Measurements from ENCODE around the gene ZNF273. TPM values are rescaled to one million over a fixed set of nuclear protein-coding genes. Genes with fewer than 3 reads are reported as not detected.

The ZNF273 gene
- polyA plus RNA-seq, 5 donors: 9.1 to 17.0 (median 14.3) TPM

DNA sequence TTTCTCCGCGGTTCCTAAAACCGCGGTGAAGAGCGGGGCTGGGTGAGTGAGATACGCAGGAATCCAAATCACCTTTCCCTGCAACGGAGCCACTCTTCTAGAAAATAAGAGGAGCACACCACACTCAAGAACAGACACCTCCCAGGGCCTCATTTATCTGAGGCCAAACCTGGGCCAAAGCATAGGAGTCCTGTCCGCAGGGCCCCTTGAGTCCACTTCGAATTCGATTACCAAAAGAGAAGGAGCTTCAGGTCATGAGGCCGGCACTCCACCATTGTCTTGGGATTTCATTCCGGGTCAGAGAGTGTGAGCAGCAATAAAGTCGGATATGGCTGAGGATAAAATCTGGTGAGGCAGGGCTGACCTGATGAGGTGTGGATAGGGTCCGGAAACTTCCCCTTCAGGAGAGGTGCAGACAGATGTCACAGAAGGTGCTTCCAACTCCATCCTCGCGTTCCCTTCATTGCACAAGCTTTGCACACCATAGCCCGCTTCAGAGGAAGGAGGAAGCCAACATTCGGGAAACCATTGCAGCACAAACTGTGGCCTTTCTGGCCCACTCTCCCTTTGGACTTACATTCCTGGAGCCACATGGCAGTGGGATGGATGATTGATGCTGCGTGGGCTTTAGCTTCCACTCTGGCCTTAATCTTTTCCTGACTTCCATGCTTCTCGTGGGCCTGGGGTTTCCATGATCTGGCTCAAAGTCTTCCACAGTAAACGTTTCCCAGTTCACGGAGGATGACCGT, 27.2 kb upstream of the ZNF273 start:
- DNase-seq: no peak

DNA sequence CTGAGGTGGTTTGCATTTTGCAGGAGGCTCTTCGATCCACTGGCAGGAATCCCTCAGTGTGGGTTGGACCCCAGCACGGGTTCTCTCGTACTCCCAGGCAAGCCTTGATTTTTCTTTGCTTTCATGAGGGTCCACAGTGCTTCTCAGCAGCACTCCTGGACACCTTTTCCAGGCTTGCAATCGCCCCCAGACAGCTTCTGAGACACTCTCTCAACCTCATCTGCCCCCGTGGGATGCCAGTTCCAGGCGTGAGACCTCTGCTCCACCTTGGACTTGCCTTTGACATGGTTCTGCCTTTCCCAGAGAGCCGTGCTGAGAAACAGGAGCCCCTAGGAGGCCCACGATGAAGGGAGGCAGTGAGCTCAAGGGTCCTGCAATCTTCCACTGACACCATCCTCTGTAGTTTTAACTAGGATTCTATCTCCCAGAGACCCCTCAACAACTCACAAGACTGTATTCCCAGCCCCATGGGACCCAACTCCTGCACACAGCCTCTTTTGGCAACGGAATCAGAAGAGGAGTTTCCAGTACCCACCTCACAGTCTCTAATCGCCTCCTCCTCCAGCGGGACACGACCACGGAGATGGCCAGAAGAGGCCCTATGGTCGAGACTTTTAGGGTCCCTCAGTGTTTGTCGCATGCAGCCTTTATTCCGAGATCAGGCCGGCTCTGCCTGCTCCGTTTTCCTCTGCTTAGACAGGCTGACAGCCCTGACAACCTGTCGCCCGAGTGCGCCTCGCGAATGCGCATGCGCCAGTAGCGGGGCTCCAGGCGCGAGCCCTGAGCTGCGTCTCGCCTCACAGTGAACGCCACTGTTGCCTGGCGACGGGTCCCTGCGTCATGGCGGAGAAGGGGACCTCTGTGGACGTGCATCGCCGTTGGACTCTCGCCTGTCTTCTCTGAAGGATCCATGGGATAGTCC, 26.0 kb upstream of the ZNF273 start:
- no peak for DNase-seq

DNA sequence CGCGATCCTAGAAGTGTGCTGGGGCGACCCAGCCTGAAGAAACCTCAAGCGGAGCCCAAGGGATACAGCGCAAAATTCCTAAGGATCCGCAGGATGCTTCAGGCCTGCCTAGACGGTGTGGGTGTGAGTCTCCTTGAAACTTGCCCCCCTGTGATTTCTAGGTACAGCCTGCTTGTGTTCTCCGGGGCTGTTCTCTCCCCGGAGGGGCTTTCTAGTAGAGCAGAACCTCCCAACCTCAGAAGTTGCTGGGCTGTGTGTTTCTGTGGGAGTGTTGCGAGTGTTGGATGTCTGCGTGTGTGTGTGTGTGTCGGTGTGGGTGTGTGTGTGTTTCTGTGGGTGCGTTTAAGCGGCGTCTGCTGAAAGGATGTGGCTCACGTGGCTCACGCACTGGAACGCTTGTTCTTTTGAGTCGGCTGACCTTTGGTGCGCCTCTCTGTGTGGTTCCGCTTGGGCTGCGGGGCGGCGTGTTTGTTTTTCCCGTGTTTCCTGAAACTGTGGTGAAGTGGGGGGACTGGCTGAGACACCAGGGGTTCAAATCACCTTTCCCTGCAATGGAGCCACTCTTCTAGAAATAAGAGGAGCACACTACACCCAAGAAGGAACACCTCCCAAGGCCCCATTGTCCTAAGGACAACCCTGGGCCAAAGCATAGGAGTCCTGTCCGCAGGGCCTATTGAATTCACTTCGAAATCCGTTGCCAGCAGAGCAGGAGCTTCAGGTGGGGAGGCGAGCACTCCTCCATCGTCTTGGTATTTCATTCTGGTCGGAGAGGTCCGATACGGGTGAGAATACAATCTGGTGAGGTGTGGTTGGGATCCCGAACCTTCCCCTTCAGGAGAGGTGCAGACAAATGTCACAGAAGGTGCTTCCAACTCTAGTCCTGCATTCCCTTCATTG, 25.1 kb upstream of the ZNF273 start:
- DNase-seq: no peak

DNA sequence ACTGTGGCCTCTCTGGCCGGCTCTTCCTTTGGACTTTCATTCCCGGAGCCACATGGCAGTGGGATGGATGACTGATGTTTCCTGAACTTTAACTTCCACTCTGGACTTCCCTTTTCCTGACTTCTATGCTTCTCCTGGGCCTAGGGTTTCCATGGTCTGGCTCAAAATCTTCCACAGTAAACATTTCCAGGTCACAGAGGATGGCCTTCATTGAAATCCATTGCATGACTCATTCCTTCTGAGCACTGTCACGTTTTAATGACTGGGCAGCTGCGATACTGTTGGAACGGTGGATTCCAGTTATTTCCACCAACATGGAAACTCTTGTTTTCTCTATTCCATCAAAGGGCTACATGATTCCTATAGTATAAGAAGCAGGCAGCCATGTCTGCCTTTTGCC, 24.4 kb upstream of the ZNF273 start:
- DNase-seq: no peak

DNA sequence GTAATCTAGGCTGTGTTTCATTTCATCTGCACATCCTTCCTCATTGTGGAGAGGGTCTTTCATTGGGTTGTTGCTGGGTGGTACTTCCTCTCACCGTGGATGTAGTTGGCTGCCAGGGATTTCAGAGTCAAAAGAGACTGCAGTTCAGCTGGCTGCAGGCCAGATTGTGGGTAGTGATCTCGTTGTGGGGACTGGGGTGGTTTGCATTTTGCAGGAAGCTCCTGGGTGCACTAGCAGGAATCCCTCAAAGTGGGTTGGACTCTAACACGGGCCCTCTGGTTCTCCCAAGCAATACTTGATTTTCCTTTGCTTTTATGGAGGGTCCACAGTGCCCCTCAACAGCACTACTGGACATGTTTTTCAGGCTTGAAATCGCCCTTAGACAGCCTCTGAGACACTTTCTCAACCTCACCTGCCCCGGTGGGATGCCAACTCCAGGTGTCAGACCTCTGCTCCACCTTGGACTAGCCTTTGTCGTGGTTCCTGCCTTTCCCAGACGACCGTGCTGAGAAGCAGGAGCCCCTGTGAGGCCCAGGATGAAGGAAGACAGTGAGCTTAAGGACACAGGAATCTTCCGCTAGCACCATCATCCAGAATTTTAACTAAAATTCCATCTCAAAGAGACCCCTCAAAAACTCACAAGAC, 23.9 kb upstream of the ZNF273 start:
- DNase-seq: no peak

DNA sequence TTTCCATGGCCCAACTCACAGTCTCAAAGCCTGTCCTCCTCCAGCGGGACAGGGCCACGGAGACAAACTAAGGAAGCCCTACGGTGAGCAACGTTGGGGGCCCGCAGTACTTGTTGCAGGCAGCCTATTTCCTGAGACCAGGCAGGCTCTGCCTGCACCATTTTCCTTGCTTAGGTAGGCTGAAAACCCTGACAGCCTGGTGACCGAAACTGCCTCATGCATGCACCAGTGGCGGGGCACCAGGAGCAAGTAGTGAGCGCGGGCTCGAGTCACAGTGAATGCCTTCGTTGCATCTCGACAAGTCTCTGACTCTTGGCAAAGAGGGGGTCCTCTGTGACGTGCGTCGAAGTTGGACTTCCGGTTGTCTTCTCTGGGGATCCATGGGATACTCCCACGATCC, 23.3 kb upstream of the ZNF273 start:
- no peak for DNase-seq

DNA sequence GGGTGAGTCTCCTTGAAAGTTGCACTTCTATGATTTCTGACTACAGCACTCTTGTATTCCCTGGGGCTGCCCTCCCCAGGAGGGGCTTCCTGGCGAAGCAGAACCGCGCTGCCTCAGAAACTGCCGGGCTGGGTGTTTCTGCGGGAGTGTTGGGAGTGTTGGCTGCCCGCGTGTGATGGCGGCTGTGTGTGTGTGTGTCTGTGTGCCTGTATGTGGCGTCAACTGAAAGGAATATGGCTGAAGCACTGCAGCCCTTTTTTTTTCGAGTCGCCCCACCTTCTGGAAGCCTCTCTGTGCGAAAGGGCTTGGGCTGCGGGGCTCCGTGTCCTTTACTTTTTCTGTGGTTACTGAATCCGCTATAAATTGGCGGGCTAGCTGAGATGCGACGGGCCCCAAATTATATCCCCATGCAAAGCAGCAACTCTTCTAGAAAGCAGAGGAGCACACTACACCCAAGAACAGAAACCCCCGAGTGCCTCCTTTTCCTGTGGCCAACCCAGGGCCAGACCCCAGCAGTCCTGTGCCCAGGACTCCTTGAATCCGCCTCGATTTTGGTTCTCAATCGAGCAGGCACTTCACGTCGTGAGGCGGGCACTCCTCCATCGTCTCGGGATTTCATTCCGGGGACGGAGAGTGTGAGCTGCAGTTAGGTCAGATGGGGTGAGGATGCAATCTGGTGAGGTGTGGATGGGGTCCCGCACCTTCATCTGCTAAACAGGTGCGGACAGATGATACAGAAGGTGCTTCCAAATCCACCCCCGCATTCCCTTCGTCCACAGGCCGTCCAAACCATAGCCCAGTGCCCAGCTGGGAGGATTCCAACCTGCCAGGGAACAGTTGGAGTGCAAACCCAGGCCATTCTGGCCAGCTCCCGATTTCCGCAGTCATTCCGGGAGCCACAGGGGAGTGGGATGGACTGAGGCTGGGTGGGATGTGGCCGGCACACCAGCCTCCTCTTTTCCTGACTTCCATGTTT, 22.5 kb upstream of the ZNF273 start:
- no peak for DNase-seq

DNA sequence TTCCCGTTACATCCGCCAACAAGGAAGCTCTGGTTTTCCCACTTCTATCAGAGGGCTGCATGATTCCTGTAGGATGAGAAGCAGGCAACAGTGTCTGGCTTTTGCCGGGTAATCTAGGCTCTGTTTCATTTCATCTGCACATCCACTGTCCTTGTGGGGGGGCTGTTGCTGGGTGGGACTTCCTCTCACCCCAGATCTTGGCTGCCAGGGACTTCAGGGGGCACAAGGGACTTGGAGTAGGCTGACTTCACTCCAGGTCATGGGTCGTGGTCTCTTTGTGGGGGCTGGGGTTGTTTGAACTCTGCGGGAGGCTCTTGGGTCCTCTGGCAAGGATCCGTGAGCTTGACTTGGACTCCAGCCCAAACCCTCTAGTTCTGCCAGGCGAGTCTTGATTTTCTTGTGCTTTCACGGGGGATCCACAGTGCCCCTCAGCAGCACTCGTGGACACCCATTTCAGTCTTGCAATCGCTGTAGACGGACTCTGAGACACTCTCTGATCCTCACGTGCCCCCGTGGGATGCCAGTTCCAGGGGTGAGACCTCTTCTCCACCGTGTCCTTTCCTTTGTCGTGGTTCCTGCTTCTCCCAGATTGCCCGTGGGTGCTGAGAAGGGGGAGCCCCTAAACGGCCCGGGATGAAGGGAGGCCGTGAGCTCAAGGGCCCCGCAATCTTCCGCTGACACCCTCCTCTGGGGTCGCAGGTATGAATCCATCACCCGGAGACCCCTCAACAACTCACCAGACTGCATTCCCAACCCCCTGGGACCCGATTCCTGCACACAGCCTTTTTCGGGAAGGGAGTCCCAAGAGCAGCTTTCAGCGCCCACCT, 21.4 kb upstream of the ZNF273 start:
- DNase-seq: no peak

DNA sequence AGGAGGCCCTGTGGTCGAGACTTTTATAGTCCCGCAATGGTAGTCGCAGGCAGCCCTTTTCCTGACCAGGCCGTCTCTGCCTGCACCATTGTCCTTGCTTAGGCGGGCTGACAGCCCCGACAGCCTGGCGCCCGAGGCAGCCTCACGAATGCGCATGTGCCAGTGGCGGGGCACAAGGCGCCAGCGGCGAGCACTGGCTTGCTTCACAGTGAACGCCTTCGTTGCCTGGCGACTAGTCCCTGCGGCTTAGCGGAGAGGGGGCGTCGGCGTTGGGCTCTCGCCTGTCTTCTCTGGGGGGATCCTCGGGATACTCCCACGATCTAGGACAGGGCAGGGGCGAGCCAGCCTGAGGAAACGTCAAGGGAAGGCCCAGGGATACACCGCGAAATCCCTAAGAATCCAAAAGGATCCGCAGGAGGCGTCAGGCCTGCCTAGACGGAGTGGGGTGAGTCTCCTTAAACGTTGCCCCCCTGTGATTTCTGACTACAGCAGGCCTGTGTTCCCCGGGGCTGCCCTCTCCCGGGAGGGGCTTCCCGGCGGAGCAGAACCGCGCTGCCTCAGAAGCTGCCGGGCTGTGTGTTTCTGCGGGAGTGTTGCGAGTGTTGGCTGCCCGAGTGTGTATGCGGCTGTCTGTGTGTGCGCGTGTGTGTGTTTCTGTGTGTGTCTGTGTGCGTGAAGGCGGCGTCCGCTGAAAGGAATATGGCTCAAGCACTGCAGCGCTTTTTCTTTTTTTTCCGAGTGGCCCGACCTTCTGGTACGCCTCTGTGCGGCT, 20.5 kb upstream of the ZNF273 start:
- DNase-seq: no peak

DNA sequence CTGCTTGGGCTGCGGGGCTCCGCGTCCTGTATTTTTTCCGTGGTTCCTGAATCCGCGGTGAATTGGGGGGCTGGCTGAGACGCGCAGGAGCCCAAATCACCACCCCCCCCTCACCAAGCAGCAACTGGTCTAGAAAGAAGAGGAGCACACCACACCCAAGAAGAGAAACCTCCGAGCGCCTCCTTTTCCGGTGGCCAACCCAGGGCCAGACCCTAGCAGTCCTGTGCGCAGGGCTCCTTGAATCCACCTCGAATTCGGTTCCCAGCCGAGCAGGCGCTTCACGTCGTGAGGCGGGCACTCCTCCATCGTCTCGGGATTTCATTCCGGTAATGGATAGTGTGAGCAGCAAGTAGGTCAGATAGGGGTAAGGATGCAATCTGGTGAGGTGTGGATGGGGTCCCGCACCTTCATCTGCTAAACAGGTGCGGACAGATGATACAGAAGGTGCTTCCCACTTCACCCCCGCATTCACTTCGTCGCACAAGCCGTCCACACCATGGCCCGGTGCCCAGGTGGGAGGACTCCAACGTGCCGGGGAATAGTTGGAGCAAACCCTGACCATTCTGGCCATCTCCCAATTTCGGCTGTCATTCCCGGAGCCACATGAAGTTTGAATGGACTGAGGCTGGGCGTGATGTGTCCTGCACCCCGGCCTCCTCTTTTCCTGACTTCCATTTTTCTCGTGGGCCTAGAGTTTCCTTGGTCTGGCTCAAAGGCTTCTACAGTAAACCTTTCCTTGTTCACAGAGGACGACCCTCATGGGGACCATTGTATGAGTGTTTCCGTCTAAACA, 19.8 kb upstream of the ZNF273 start:
- DNase-seq: no peak

DNA sequence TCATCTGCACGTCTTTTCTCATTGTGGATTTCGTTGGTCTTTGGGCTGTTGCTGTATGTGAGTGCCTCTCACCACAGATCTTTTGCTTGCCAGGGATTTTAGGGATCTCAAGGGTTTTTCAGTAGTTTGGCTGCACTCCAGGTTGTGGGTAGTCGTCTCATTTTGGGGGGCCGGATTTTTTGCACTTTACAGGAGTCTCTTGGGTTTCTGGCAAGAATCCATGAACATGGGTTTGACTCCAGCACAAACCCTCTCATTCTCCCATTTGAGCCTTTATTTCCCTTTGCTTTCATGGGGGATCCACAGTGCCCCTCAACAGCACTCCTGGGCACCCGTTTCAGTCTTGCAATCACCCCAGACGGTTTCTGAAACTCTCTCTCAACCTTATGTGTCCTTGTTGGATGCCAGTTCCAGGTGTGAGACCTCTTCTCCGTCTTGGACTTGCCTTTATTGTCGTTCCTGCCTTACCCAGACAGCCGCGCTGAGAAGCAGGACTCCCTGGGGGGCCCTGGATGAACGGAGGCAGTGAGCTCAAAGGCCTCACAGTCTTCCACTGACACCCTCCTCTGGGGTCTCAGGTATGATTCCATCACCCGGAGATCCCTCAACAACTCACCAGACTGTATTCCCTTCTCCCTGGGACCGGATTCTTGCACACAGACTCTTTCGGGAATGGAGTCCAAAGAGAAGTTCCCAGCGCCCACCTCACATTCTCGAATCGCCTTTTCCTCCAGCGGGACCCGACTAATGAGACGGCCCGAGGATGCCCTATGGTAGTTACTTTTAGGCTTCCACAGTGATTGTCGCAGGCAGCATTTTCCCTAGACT, 18.8 kb upstream of the ZNF273 start:
- DNase-seq: no peak

DNA sequence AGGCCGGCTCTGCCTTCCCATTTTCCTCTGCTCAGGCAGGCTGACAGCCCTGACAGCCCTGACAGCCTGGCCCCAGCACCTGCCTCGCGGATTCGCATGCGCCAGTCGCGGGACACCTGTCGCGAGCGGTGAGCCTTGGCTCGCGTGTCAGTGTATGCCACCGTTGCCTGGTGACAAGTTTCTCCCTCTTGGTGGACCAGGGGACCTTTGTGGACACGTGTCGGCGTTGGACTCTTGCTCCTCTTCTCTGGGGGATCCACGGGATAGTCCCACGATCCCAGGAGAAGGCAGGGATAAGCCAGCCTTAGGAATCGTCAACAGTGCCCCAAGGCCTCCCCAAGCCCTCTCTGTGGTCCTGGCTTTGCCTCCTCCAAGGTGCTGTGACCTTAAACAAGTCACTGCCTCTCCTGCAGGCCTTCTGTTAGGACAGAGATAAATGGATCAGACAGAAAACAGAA, 18.1 kb upstream of the ZNF273 start:
- DNase-seq: no peak

DNA sequence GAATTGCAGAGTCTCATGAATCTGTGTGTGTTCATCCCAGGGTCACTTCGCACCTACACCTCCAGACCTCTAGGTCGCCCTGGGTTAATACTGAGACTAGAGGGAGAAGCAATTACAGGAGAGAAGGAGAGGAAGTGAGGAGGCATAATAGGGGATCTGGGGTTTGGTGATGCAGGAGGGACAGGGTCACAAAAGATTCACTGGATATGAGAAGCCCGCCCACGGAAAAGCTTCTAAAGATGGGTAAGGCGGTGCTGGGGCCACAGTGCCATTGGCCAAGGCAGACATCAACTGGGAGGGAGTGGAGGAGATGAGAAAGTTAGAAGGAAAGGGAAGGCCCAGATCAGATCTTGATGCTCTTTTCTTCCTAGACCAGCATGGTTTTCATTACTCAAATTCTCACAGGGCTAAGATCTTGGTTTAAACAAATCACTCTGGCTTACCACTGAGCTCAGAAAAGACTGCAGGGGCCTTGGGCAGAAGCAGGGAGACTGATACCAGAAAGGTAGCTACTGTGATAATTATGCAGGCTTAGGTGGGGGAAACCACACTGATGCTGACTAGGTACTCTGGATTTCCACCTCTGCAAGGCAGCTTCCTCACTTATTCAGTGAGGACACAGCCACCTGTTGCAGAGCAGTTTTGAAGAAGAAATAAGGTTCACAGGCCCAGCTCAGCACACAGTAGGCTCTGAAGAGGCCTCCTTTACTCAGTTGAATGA, 17.4 kb upstream of the ZNF273 start:
- DNase-seq: no peak

DNA sequence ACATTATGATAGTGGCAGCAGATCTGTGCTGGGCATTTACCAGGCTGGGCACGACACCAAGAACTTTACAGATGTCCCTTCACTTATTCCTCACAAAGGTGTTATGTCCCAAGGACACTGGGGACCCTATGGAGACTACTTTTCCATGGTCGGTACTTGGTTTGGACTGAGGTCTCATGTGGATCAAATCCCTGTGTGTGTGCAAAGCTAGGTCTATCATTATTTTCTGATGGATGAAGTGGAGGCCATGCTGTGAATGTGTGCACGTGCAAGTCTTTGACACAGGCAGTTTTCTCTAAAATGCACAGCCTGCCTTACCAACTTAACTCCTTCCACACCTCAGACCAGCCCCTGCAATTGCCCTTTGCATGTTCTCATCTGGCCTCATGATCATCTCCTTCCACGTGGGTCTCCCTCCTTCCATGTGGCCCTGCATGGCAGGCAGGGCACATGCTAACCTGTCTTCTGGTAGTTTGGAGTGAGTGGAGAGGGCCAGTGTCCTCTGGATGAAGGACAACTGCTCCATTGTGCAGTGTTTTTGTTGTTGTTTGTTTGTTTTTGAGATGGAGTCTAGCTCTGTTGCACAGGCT, 16.0 kb upstream of the ZNF273 start:
- DNase-seq: no peak

DNA sequence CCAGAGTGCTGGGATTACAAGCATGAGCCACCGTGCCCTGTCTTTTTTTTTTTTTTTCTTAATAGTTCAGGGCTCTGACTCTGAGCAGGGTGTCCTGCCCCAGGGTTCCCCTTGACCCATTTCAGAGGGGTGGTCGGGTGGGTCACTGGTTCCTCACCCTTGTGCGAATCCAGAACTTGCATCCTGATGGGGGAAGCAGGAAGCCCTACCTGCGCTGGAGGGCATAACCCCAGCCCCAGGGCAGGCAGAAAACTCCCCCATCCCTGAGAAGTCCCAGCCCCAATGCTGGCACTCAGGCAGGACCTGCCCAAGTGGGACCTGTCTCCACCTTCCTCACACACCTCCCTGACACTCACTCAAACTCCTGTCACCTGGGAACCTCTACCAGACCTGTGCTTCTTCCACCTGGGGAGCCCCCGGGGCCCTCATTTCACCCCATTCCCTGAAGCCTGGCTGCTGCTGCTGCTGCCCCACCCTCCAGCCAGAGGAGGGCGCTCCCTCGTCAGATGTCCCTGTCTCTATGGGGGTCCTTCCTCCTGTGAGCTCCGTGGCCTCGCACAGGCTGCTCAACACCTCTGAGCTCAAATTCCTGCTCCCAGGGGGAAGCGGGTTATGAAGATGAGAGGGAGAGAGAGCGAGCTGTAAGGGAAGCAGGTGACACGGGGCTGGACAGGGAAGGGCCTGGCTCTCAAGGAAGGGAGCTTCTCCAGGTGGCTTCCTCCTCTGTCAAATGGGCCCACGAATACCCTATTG, 15.1 kb upstream of the ZNF273 start:
- DNase-seq: no peak

Measured in right lung (tissue), 5 donors.